IMR-90 (cell line): ENCODE data around the gene TOP3B. TPM values are rescaled to one million over a fixed set of nuclear protein-coding genes. Genes with fewer than 3 reads are reported as not detected.

Experiments used
- ATAC-seq: fragments of 200-7000 bp; cut with Tn5 transposase; 2 replicates; pipeline ENCODE4 v1.9.1; 2020; ENCODE audit warnings: low read depth, mild to moderate bottlenecking, moderate library complexity
- BruUV-seq: library from RNA; stranded (reverse); fragments of 400-500 nt; replicated peaks from 2 replicates; lab custom pipeline; 2021; lab: Mats Ljungman, UMichigan
- CTCF ChIA-PET: fragments of 300-600 bp; formaldehyde crosslinking; extraction: SDS; loops from one replicate; lab custom pipeline; 2021; ENCODE audit warnings: antibody characterized with exemption; lab: Yijun Ruan, JAX
- POLR2A ChIA-PET: fragments of 300-600 bp; sonication (Branson Sonifier 250); formaldehyde crosslinking; loops from one replicate; lab custom pipeline; 2022; ENCODE audit warnings: antibody characterized with exemption; ENCODE audit not compliant: unreplicated experiment; lab: Charles Lee
- DNase-seq: peaks from one replicate; pipeline ENCODE4 v3.0.0; 2013
- H2AFZ ChIP-seq: replicated peaks from 2 replicates; pipeline ENCODE3; 2013; ENCODE audit warnings: low read length, mild to moderate bottlenecking; ENCODE audit not compliant: poor library complexity
- H2AK5ac ChIP-seq: 2 replicates; pipeline ENCODE4 v1.6.1; 2013; ENCODE audit warnings: low read depth, low read length, inconsistent platforms
- H2AK9ac ChIP-seq: replicated peaks from 2 replicates; pipeline ENCODE3; 2013; ENCODE audit warnings: mild to moderate bottlenecking, low read depth, low read length, moderate library complexity; ENCODE audit not compliant: poor library complexity
- H2BK120ac ChIP-seq: 2 replicates; pipeline ENCODE4 v1.6.1; 2013; ENCODE audit warnings: low read depth, low read length, inconsistent platforms
- H2BK15ac ChIP-seq: 3 replicates; pipeline ENCODE4 v1.6.1; 2013; ENCODE audit warnings: low read depth, low read length, inconsistent platforms
- H2BK20ac ChIP-seq: 2 replicates; pipeline ENCODE4 v1.6.1; 2013; ENCODE audit warnings: low read depth, mild to moderate bottlenecking, inconsistent platforms, low read length, moderate library complexity
- H2BK5ac ChIP-seq: 2 replicates; pipeline ENCODE4 v1.6.1; 2013; ENCODE audit warnings: mild to moderate bottlenecking, low read depth, low read length, inconsistent platforms; ENCODE audit not compliant: poor library complexity, severe bottlenecking
- H3K14ac ChIP-seq: replicated peaks from 2 replicates; pipeline ENCODE4 v1.6.1; 2013; ENCODE audit warnings: low read depth, low read length, inconsistent platforms
- H3K18ac ChIP-seq: 2 replicates; pipeline ENCODE4 v1.6.1; 2013; ENCODE audit warnings: low read depth, low read length, control low read depth
- H3K23ac ChIP-seq: 2 replicates; pipeline ENCODE4 v1.6.1; 2013; ENCODE audit warnings: low read depth, low read length, inconsistent platforms
- H3K27ac ChIP-seq: 2 replicates; pipeline ENCODE4 v1.5.1; 2013; ENCODE audit warnings: mild to moderate bottlenecking, control low read depth, low read length; ENCODE audit not compliant: insufficient read depth
- H3K27me3 ChIP-seq: 2 replicates; pipeline ENCODE4 v1.6.1; 2013; ENCODE audit warnings: low read length; ENCODE audit not compliant: control insufficient read depth, insufficient read depth
- H3K36me3 ChIP-seq: 2 replicates; pipeline ENCODE4 v1.6.1; 2013; ENCODE audit warnings: low read length, mixed read lengths; ENCODE audit not compliant: control insufficient read depth, insufficient read depth
- H3K4ac ChIP-seq: 2 replicates; pipeline ENCODE4 v1.6.1; 2013; ENCODE audit warnings: low read depth, low read length, inconsistent platforms
- H3K4me1 ChIP-seq: 2 replicates; pipeline ENCODE4 v1.6.1; 2013; ENCODE audit warnings: low read length, mixed read lengths; ENCODE audit not compliant: control insufficient read depth, insufficient read depth
- H3K4me2 ChIP-seq: 2 replicates; pipeline ENCODE4 v1.6.1; 2013; ENCODE audit warnings: low read depth, mild to moderate bottlenecking, control low read depth, low read length, moderate library complexity
- H3K4me3 ChIP-seq: 2 replicates; pipeline ENCODE4 v1.5.1; 2013; ENCODE audit warnings: low read depth, mild to moderate bottlenecking, control low read depth, low read length, moderate library complexity; ENCODE audit not compliant: insufficient read depth
- H3K56ac ChIP-seq: 2 replicates; pipeline ENCODE4 v1.6.1; 2013; ENCODE audit warnings: low read length, inconsistent platforms; ENCODE audit not compliant: insufficient read depth; ENCODE audit errors: extremely low read depth
- H3K79me1 ChIP-seq, 2 experiments: 2 replicates each; pipeline ENCODE4 v1.6.1; 2013; ENCODE audit warnings: low read length in 2 of 2, inconsistent platforms in 1 of 2, low read depth in 1 of 2
- H3K9ac ChIP-seq: 2 replicates; pipeline ENCODE4 v1.6.1; 2013; ENCODE audit warnings: low read depth, low read length, control low read depth
- H3K9me1 ChIP-seq: 2 replicates; pipeline ENCODE4 v1.6.1; 2013; ENCODE audit warnings: low read length, inconsistent platforms; ENCODE audit not compliant: insufficient read depth
- H3K9me3 ChIP-seq: 2 replicates; pipeline ENCODE4 v1.6.1; 2013; ENCODE audit warnings: low read length; ENCODE audit not compliant: control insufficient read depth, insufficient read depth
- H4K20me1 ChIP-seq: 2 replicates; pipeline ENCODE4 v1.6.1; 2013; ENCODE audit warnings: low read length, inconsistent platforms; ENCODE audit not compliant: insufficient read depth
- H4K5ac ChIP-seq: 2 replicates; pipeline ENCODE4 v1.6.1; 2013; ENCODE audit warnings: mild to moderate bottlenecking, low read depth, low read length, control low read depth
- H4K8ac ChIP-seq, 2 experiments: 2 replicates each; pipeline ENCODE4 v1.6.1; 2013; ENCODE audit warnings: low read depth in 2 of 2, low read length in 2 of 2, control low read depth in 1 of 2, inconsistent platforms in 1 of 2
- H4K91ac ChIP-seq: 2 replicates; pipeline ENCODE4 v1.6.1; 2013; ENCODE audit warnings: low read depth, low read length, inconsistent platforms; ENCODE audit not compliant: insufficient read depth
- MAZ ChIP-seq: IDR thresholded peaks from 2 replicates; pipeline ENCODE4 v1.6.1; 2012; ENCODE audit warnings: low read depth, mild to moderate bottlenecking, low read length, improper control_type of control experiment, moderate library complexity, borderline replicate concordance
- MXI1 ChIP-seq: IDR thresholded peaks from 2 replicates; pipeline ENCODE4 v1.6.1; 2012; ENCODE audit warnings: low read depth, mild to moderate bottlenecking, low read length, moderate library complexity, borderline replicate concordance
- NFE2L2 ChIP-seq: fragments of 150-350 bp; IDR thresholded peaks from 2 replicates; pipeline ENCODE4 v1.6.1; 2016; ENCODE audit warnings: low read depth, mild to moderate bottlenecking, low read length
- SMC3 ChIP-seq: fragments of 150-350 bp; IDR thresholded peaks from 2 replicates; pipeline ENCODE4 v1.6.1; 2016; ENCODE audit warnings: low read depth, mild to moderate bottlenecking, antibody characterized with exemption, low read length, moderate library complexity
- WGBS, 2 experiments: methylation state at CpG; one replicate each; pipeline versions ENCODE4 v1.1.5 to v1.1.7; 2013; ENCODE audit warnings: missing lambda C conversion rate in 2 of 2; ENCODE audit not compliant: insufficient read length in 1 of 2; ENCODE audit errors: extremely low coverage in 2 of 2; 5-methylcytosine and 5-hydroxymethylcytosine counted together
- dilution Hi-C: fragments of 300-500 bp; cut with HindIII; formaldehyde crosslinking; loops from one replicate; pipeline ENCODE4 v1.14.3; 2018; ENCODE audit warnings: low sequenced_read_pairs; ENCODE audit not compliant: unreplicated experiment
- in situ Hi-C: fragments of 300-500 bp; cut with MboI; formaldehyde crosslinking; loops from 3 replicates; pipeline ENCODE4 v1.14.3; 2019; ENCODE audit warnings: low sequenced_read_pairs, inconsistent platforms, mixed read lengths
- intact Hi-C: fragments of 100-400 bp; cut with micrococcal nuclease; formaldehyde crosslinking; loops from 2 replicates; pipeline ENCODE4 v1.10.0; 2022
- polyA plus RNA-seq, 3 experiments: library from polyadenylated mRNA; depleted of rRNA; stranded (reverse); fragments of >200 nt; gene quantifications; 2 replicates each; pipeline ENCODE4 v1.2.3, GENCODE V29; 2012; ENCODE audit warnings: low replicate concordance in 1 of 3
- total RNA-seq: library from RNA; depleted of rRNA; stranded (reverse); fragments of >200 nt; gene quantifications from 2 replicates; pipeline ENCODE4 v1.2.3, GENCODE V29; 2012

Gene TOP3B
- total and polyA plus RNA-seq, 2 of the 4 experiments (the other 2 are of a cell fraction) = 23.0 to 23.5 TPM

DNA sequence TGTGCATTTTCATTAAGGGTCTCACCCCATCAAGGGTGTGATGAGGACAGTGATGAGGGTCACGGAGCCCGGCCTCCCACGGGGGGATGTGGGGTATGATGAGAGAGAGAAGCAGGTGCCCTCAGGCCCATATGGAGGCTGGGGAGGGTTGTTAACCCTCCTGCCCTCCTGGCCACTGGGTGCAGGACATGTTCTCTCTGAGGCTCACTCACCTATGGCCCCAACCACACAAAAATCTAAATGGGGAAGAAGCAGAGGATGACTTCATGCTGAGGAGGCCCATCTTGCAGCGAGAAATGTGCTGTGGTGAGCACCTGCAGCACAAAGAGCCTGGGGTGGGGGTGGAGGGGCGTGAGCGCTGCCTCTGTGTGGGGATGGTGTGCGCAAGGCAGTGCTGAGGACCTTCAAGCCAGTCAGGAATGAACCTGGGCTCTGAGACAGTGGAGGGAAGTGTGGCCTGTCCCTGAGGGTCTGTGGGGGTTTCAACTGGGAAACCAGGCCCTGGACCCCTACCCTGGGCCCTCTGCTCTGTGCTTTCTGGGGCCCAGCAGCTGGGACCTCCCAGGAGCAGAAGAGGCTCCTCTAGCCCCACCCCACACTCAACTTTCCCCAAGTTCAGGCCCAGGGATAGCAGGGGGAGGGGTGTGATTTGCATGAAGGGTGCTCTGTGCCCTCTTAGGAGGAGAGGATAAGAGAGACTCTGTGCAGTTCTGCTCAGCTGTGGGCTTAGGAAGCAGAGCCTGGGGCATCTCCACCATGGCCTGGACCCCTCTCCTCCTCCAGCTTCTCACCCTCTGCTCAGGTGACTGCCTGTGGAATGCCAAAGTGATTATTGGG, 43.0 kb upstream of the TOP3B start:
- no peak overlapping the region for H3K9ac ChIP-seq
- H2AFZ ChIP-seq = peak overlapping the region; percentile 14
- no peak overlapping the region for H3K4me2 ChIP-seq
- intact Hi-C loops (no loop called here), in situ Hi-C loops (no loop called here), dilution Hi-C loops (no loop called here)
- H4K91ac ChIP-seq = no peak overlapping the region
- TF ChIP-seq MAZ (no peak), MXI1 (no peak), NFE2L2 (no peak), SMC3 (no peak)
- H3K27ac ChIP-seq = no peak overlapping the region
- ChIA-PET POLR2A (no interaction called here), CTCF (no interaction called here)
- H2AK5ac ChIP-seq = no peak overlapping the region
- H3K9me3 ChIP-seq = no peaks in the 10 kb centered on the region
- H3K4me3 ChIP-seq = no peak overlapping the region
- no peaks in the 10 kb centered on the region for H3K36me3 ChIP-seq
- no peak overlapping the region for H3K4ac ChIP-seq
- no peaks in the 10 kb centered on the region for H4K20me1 ChIP-seq
- no peak overlapping the region for H2AK9ac ChIP-seq
- no peaks in the 10 kb centered on the region for H3K27me3 ChIP-seq
- no peak overlapping the region for H2BK20ac ChIP-seq
- no TSS peak for BruUV-seq
- no peak for ATAC-seq
- H4K5ac ChIP-seq = no peak overlapping the region
- H3K14ac ChIP-seq = no peak overlapping the region
- no peak overlapping the region for H2BK5ac ChIP-seq
- WGBS, 2 experiments = 67% methylated on average over 3 of the region's 7 CpGs; no CpG with 5 or more reads in 1 of the 2 experiments
- no peak for DNase-seq
- H3K79me1 ChIP-seq = no peaks in the 10 kb centered on the region
- no peak overlapping the region for H3K18ac ChIP-seq
- no peak overlapping the region for H2BK15ac ChIP-seq
- no peak overlapping the region for H2BK120ac ChIP-seq
- no peak overlapping the region for H3K56ac ChIP-seq
- H3K9me1 ChIP-seq = peaks cover 8% of the 10 kb centered on the region
- no peak overlapping the region for H4K8ac ChIP-seq
- no peak overlapping the region for H3K23ac ChIP-seq
- peaks cover 2% of the 10 kb centered on the region; the same call in 1 of the 2 replicates for H3K4me1 ChIP-seq
